ENCODE results near the gene SLC50A1. TPM values are rescaled to one million over a fixed set of nuclear protein-coding genes. Genes with fewer than 3 reads are reported as not detected.
"Not testable (repeated sequence)": the region's sequence is repeated elsewhere in the genome, so short reads cannot be mapped to it uniquely, and the experiment has no call there.

Gene SLC50A1
- total and polyA plus RNA-seq, 2 of the 8 experiments (the other 6 are each of a cell fraction or from before 2014, with no cell fraction given) = 36.5 to 90.8 TPM

- DNase-seq (ENCODE audit: low read depth in 1 of 2, low spot score in 2 of 2); H4K20me1 ChIP-seq (replicated peaks in 1 of 2; ENCODE audit: control insufficient read depth in 1 of 2, insufficient read depth in 2 of 2, low read length in 2 of 2); H3K23me2 ChIP-seq (ENCODE audit: low read depth, low read length); H3K4me1 ChIP-seq (replicated peaks in 1 of 4; ENCODE audit: control insufficient read depth in 3 of 4, insufficient read depth in 4 of 4, low read length in 3 of 4); H3K56ac ChIP-seq (replicated peaks; ENCODE audit: insufficient read length, low read depth, low read length); H3K36me3 ChIP-seq (ENCODE audit: control insufficient read depth in 2 of 4, insufficient read depth in 4 of 4, low read length in 3 of 4); H4K91ac ChIP-seq (replicated peaks; ENCODE audit: insufficient read length, low read length); H3K23ac ChIP-seq (ENCODE audit: insufficient read length); H2BK120ac ChIP-seq (replicated peaks; ENCODE audit: low read depth, low read length); H2BK5ac ChIP-seq (ENCODE audit: low read depth, low read length); H2BK12ac ChIP-seq (ENCODE audit: low read depth, low read length); H3K79me2 ChIP-seq (ENCODE audit: control insufficient read depth in 1 of 2, insufficient read depth in 2 of 2, low read length in 2 of 2); H2BK20ac ChIP-seq (ENCODE audit: low read length); H3K4me3 ChIP-seq (ENCODE audit: extremely low read depth in 1 of 4, insufficient read depth in 2 of 4, low read depth in 3 of 4, low read length in 4 of 4); POLR2A ChIA-PET (ENCODE audit: partially characterized antibody); H3K9me3 ChIP-seq (ENCODE audit: insufficient read depth in 2 of 2, low read depth in 1 of 2, low read length in 1 of 2); H3K79me1 ChIP-seq (ENCODE audit: low read depth, low read length); H2AFZ ChIP-seq (ENCODE audit: low read length); H3K4ac ChIP-seq (replicated peaks; ENCODE audit: insufficient read length, low read depth, low read length); H3K14ac ChIP-seq (ENCODE audit: insufficient read length); H3K27me3 ChIP-seq (replicated peaks in 1 of 4; ENCODE audit: control insufficient read depth in 3 of 4, extremely low read depth in 1 of 4, insufficient read depth in 3 of 4, low read length in 3 of 4); H3K18ac ChIP-seq (ENCODE audit: extremely low read depth, low read length); H3K27ac ChIP-seq (ENCODE audit: low read depth, low read length); H2AK5ac ChIP-seq (ENCODE audit: low read depth, low read length); H2BK15ac ChIP-seq (ENCODE audit: low read length); H3K9ac ChIP-seq (replicated peaks in 1 of 4; ENCODE audit: extremely low read depth in 1 of 4, low read depth in 3 of 4, low read length in 3 of 4); H3K4me2 ChIP-seq (ENCODE audit: insufficient read depth in 1 of 2, low read depth in 2 of 2, low read length in 2 of 2); FAIRE-seq; H4K8ac ChIP-seq (ENCODE audit: extremely low read depth, insufficient read depth, low read length); H4K5ac ChIP-seq (ENCODE audit: insufficient read length, low read depth, low read length): not testable (repeated sequence)
- WGBS, 2 experiments (ENCODE audit: extremely low coverage in 1 of 2, insufficient coverage in 1 of 2, insufficient read length in 1 of 2, insufficient replicate concordance in 2 of 2, low coverage in 1 of 2, low lambda C conversion rate in 2 of 2, missing lambda C conversion rate in 1 of 2) = 83% methylated on average over 3 of the region's 3 CpGs; no CpG with 5 or more reads in 1 of the 2 experiments
- CTCF ChIA-PET (ENCODE audit: partially characterized antibody) = interaction anchor here (1.1 to 2.9 kb wide), 5 partner anchors 11 to 65 kb away, joined by 3 to 13 read pairs (median 4); no protein-coding TSS in a partner anchor
Observed at GRCh38 chr1:155155996-155156643, 20.5 kb downstream of the SLC50A1 start.
